GM21825 (cell line): ENCODE data around the gene FEV.

Source experiments
- ATAC-seq: cut with Tn5 transposase; IDR thresholded peaks from one replicate; pipeline ENCODE4 v1.9.1; 2021; ENCODE audit warnings: mild to moderate bottlenecking, moderate library complexity; ENCODE audit not compliant: unreplicated experiment

FEV gene

GRCh38 chr2:219017201-219017931, 32.4 kb upstream of the FEV start:
- ATAC-seq = no peak

DNA sequence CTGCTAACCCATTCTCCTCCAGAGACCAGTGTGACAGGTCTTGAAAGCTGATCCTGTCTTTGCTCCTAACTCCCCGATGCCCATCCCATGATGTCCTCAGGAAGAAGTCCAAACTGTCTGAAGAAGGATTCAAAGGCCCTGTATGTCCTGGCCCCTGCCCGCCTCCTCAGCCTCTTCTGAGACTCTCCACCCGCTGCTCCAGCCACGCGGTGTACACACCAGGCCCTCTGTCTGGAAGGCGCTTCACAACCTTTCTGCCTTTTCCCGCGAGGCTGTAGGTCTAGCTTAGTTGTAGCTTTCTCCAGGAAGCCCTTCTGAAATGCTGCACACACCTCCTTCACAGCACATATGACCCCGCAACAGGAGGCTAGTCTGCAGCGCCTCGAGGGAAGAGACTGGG, 31.7 kb upstream of the FEV start:
- no peak for ATAC-seq

DNA sequence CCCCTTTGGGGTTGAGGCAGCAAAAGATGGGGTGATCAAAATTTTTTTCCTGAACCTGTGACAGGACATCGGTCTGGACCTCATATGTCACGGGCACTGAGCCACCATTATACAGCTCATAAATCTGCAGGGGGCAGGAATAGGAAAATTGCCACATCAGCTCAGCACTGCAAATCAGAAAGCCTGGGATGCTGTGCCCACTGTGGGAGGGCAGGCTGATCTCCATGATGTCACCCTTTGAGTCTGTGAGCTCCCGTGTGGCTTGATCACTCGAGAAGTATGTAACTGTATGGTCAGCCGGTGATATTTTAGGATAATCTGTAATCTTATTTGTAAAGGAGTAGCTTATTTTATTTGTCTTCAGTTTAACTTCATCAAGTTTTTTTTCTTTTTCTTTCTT, 25.9 kb upstream of the FEV start:
- ATAC-seq = no peak

DNA sequence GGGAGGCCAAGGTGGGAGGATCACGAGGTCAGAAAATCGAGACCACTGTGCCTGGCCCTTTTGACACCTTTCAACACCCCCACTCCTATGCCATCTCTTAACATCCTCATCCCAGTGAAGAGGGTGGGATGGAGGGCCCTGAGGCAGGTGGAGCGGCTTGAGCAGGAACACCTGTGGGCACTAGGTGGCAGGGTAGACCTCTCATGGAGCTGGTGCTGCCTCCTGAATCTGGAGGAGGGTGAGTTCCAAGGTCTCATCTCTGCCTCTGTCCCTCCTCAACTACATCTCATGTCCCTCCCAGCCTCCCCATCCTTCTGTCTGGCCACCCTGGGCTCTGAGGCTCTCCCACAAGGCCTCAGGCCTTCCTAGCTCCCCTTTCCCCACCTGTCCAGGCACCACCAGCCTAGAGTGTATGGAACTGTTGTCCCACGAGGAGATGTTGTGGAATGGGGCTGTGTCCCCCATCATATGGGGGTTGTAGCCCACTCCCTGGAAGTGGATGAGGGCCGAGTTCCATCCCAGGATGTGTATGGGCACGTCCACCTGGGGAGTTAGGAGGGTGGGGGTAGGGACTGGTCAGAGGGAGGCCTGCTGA, 25.3 kb upstream of the FEV start:
- ATAC-seq = no peak

DNA sequence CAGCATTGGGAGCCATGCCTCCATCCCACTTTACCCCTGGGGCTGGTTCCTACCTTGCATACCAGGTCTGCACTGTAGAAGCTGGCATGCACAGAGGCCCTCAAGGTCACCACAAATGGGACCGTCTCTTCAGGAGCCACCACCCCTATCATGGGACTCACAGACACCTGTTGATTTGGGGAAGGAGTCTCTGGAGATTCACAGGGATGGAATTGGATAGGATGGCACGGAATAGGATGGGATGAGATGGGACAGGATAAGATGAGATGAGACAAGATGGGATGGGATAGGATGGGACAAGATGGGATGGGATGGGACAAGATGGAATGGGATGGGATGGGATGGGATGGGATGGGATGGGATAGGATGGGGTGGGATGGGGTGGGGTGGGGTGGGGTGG, 24.3 kb upstream of the FEV start:
- ATAC-seq = no peak

- ATAC-seq = no peak
Measured at GRCh38 chr2:219003979-219004378, 19.0 kb upstream of the FEV start.

GRCh38 chr2:219003267-219003634, 18.3 kb upstream of the FEV start:
- ATAC-seq = no peak

DNA sequence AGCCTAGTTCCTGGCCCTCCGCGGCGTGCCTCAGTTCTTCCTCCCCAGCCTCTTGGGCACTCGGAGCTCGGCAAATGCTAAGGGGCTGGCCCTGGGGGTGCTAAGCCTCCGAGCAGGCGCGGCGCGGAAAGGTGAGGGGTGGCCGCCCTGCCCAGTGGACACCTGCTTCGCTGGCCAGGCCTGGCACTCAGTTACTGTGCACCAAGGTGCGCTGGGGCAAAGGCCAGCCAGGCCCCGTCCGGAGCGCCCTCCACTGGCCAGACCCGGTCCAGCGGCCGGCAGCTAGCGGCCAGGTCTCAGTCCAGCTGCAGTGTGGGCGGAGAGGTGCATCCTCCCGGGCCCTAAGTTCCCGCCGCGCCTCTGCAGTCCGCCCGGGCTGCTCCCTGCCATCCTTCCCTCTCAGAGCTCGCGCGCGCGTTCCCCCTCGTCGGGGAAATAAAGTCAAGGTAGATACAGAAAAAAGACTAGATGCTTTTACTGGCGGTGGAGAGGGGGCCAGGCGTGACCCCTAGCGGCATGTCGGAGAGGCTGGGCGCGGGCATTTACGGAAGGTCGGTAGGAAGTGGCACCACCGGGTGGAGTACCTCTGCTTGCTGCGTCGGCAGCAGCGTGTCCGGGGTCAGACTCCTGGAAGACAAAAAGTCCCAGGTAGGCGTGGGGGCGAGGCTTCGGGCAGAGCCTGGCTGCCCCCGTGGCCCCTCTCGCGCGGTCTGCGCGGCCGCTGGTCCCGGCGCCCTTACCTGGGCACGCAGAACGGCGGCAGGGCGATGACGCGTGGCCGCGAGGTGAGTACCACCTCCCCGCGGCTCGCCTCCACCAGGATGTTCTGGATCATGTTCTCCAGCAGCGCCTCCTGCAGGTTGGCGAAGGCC, 17.6 kb upstream of the FEV start:
- ATAC-seq = no peak

DNA sequence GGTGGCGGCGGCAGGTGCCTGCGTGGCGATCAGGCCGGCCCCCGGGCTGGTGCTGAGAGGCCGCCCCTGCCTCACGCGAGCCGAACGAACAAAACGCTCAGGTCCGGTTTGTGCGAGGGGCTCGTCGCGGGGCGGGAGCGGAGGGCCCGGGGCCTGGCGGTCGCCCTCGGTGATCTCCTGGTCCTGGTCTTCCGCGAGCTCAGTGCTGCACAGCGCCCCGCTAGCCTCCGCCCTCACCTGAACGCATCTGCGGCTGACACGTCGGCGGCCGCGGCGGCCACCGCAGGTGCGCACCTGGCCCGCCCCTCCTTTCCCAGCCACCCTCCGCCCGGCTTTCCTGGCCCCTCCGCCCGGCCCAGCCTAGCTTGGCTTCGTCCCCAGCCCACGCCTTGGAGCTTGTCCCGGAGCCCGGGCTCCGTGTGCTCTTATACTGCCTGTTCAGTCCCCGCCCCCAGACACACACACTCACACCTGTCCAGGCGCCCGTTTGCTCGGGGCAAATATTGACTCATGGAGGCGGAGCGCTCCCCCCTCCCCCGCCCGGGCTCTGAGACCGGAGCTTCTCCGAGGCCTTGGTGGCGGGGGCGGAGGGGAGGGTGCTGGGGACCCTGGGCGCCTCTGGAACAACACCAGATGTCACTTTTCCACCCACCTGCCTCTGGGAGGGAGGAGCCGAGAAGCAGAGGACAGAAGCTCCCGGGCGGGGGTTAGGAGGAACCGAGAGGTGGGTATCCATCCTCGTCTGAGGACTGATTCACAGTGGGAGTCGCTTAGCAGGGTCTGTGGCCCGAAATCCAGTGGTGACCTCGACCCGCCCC, 16.8 kb upstream of the FEV start:
- ATAC-seq = no peak

DNA sequence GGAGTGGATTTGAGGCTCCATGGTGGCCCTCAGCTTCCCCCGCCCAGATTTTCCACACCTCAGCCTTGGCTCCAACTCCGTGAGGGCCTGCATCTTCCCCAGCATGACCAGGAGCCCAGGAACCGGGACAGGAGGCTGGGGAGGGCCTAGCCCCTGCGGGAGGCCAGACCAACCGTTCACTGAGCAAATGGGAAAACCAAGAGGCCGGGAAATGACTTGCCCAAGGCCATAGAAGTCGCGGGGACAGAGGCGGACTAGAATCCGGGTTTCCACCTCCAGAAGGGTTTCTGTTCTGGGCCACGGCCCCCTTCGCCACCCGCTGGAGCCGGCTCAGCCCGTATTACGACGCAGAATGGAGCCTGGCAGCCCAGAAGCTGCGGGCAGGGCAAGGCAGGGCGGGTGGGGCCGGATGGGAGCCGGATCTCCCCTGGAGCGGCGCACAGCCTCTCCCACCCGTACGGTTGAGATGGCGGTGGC, 16.2 kb upstream of the FEV start:
- ATAC-seq = no peak

- no peak for ATAC-seq
Measured at GRCh38 chr2:219000569-219000960, 15.6 kb upstream of the FEV start.

DNA sequence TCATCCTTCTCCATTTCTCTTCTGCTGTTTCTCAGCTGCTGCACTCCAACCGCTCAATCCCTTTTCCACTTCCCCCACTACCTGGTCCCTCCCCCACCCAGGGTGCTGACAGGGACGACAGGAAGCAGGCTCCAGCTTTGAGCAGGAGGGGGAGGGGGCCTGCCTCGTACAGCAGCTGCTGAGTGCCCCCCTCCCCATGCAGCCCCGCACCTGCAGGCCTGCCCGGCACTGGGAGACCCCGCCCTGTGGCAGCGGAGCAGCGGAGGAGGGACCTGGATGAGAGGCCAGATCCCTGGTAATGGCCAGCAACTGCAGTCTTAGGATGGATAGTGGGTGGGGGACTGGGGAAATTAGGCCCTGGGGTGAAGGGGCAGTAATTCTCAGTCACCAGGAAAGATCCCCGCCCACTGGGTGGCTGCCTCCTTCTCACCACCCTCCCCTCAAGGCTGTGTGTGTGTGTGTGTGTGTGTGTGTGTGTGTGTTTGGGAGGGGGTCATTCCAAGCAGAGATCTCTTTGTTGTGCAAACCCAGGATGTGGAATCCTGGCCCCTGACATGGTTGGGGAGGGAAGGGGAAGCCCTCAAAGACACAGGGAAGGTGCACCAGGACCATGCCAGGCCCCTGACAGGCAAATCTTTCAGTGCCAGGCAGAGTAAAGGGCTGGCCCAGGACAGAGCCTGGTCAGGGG, 15.0 kb upstream of the FEV start:
- ATAC-seq = no peak

GRCh38 chr2:218999021-218999880, 14.3 kb upstream of the FEV start:
- no peak for ATAC-seq

GRCh38 chr2:218998414-218999002, 13.5 kb upstream of the FEV start:
- ATAC-seq = no peak

- no peak for ATAC-seq
Measured at GRCh38 chr2:218997731-218998130, 12.7 kb upstream of the FEV start.

DNA sequence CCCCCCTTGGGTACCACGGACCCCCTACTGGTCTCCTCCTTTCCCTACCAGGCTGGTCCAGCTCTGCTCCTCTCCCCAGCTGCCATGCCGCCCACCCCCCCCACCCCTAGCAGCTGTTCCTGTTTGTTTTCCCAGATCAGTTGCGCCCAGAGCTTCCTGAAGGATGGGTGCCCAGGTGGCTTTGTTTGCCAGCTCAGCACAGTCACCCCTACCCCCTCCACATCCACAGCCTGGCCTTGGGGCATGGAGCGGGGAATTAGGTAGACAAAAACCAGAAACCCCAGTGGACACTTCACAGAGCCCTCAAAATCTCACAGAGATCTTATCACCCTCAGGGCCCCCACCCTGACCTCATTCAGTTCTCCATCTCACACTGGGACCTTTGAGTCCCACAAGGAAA, 12.0 kb upstream of the FEV start:
- ATAC-seq = no peak

DNA sequence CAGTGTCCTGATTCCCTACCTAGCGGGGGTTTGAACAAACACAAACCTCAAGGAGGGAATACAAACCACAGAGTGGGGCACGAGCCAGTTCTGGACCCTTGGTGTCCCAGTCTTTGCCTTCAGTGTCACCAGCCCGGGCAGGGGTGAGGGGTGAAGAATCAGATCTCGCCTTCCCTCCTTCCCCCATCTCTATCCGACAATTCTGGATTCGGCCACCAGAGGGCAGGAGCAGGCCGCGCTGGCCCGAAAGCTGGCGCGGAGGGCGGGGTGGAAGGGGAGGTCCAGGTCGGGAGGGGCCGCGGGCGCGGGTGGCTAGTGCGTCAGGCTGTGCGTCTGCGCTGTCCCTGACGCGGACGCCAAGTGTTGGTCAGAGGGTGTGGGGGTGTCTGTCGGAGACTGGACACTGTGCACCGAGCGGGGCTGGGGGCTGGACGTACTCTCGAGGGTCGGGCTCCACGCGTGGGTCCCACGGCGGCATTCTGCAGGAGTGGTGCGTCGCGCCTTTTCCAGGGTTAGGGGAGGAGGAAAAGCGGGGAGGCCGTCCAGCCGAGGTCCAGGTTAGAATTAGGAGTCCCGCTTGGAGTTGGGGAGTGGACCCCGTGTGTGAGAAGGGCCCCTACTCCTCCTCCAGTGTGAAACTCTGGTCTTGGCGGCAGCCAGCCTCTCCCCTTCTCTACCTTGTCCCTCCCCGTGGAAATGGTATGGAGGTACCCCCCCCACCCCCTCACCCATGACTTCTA, 11.2 kb upstream of the FEV start:
- no peak for ATAC-seq

DNA sequence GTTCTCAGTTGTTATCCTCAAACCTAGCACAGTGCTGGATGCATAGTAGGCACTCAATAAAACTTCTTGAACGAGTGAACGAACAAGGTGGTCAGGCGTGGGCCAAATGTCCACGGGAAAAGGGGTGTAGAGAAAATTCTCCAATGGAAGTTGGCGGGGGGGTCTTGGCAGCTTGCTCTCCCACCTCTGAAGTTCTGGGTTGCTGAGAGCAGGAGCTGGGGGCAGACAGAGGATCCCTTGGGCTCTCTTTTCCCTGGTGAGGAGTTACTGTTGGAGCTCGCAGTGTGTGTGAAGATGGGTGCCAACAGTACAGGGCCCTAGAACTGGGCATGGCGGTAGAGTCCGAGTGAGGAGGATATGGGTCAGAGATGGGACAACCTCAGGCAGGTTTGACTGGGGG, 10.6 kb upstream of the FEV start:
- ATAC-seq = no peak
